Measurements from ENCODE around the gene AQP4. TPM values are rescaled to one million over a fixed set of nuclear protein-coding genes. Genes with fewer than 3 reads are reported as not detected.

Gene AQP4
- total RNA-seq, 1 donor from 2014 or later = 0.12 TPM

GRCh38 chr18:26894426-26894825 lies 28.9 kb upstream of the AQP4 start:
- no peak overlapping the region for H3K4me3 ChIP-seq (ENCODE audit: low read depth, low read length)
- no peak for TF ChIP-seq CTCF (conservative IDR thresholded peaks at IDR 0.05; ENCODE audit: low read depth, low read length)
- no peak for DNase-seq (ENCODE audit: low read depth)

DNA sequence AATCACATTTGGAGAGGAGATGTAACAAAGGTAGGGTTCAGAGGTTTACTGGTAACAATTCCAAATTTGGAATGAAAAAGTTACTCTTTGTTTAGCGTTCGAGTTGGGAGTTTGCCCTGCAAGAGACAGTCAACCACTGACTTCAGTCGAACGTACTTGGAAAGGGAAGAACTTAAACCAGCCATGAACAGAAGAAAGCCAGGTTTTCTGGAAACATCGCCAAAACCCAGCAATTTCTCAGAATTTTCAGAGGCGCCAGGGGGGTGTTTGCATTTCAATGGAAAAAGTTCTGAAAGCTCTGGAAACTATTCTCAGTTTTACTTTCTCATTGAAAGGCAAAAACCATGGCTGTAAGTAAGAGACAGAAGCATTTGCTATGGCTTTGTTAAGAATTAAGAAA lies 28.5 kb upstream of the AQP4 start:
- no peak for TF ChIP-seq CTCF (conservative IDR thresholded peaks at IDR 0.05; ENCODE audit: low read depth, low read length)
- no peak for DNase-seq (ENCODE audit: low read depth)
- no peak overlapping the region for H3K4me3 ChIP-seq (ENCODE audit: low read depth, low read length)

GRCh38 chr18:26888259-26888658 lies 22.8 kb upstream of the AQP4 start:
- no peak for TF ChIP-seq CTCF (conservative IDR thresholded peaks at IDR 0.05; ENCODE audit: low read depth, low read length)
- no peak overlapping the region for H3K4me3 ChIP-seq (ENCODE audit: low read depth, low read length)
- DNase-seq (ENCODE audit: low read depth) = no peak

GRCh38 chr18:26875040-26875654 lies 9.6 kb upstream of the AQP4 start:
- TF ChIP-seq CTCF (conservative IDR thresholded peaks at IDR 0.05; ENCODE audit: low read depth, low read length) = no peak
- DNase-seq (ENCODE audit: low read depth) = peak; percentile 18
- H3K4me3 ChIP-seq (ENCODE audit: low read depth, low read length) = no peak overlapping the region

DNA sequence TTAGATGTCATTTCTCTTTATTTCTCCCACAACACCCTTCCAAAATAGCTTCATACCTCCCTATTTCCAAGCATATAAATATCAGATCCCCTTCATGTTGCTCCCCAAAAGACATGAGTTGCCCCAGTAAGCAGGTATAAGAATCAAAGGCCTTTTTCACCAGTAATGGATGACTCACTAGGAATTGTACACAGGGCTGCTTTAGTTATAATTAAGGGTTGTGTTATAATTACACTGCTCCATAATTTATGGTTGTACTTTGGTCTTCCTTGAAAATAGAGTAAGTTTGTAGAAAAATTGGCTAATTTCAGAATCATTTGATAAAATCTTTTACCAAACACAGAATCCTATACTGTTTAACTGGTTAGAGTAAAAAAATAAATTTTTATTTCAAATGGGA lies 8.8 kb upstream of the AQP4 start:
- TF ChIP-seq CTCF (conservative IDR thresholded peaks at IDR 0.05; ENCODE audit: low read depth, low read length) = no peak
- H3K4me3 ChIP-seq (ENCODE audit: low read depth, low read length) = no peak overlapping the region
- no peak for DNase-seq (ENCODE audit: low read depth)

DNA sequence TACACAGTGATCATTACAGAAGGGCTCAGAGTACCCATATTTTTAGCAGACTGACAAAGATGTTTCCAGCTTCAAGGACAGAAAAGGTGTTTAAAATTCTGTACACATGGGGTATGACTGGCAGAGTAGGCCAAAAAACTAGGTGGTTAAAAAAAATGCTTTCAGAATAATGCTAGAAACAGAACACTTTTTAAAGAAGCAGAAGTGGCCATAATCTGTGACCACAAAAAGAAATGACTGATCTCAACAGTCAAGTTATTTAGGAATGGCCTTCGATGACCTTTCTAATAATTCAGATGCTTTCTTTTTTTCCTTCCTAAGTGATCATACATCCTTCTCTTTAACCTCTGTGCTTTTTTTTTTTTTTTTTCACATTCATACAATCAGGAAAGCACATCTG lies 4.1 kb upstream of the AQP4 start:
- DNase-seq (ENCODE audit: low read depth) = no peak
- no peak overlapping the region for H3K4me3 ChIP-seq (ENCODE audit: low read depth, low read length)
- no peak for TF ChIP-seq CTCF (conservative IDR thresholded peaks at IDR 0.05; ENCODE audit: low read depth, low read length)

DNA sequence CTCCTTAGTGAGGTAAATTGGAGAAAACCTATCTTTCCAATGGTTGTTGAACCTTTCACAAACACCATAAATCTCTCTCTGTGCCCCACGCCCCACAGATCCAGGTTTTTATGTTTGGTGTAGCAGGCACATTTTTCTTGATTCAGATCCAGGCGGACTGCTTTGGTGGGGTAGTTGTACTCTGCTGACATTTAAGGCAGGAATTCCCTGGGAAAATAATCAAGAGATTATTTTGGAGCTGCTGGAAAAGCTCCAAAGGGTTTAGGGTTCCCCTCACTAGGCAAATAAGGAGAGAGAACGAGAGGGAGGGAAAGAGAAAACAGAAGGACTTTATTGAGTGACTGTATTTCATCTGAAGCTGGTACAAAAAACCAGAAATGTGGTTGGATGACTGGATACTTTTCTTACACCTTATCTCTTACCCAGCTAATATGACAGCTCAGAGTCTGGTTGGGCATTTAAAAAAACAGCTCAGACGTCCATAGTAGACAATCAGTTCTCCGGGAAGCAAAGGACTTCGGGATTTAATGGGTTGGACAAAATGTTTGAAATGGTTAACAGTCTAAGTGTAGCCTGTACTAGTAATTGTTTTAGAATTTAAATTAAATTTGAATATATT lies 3.6 kb upstream of the AQP4 start:
- H3K4me3 ChIP-seq (ENCODE audit: low read depth, low read length) = no peak overlapping the region

More for the DNA sequence above, 3.6 kb upstream of the AQP4 start:
- no peak for TF ChIP-seq CTCF (conservative IDR thresholded peaks at IDR 0.05; ENCODE audit: low read depth, low read length)
- no peak for DNase-seq (ENCODE audit: low read depth)
